Neutrophil (primary cell): ENCODE results near the gene CENPX.

Experiments
- H3K27ac ChIP-seq: fragments of 200-600 bp; sonication (generic); 2 replicates; pipeline ENCODE4 v1.5.1; 2016; ENCODE audit warnings: mild to moderate bottlenecking, moderate library complexity
- H3K27me3 ChIP-seq: fragments of 200-600 bp; sonication (generic); 2 replicates; pipeline ENCODE4 v1.6.0; 2016; ENCODE audit warnings: mild to moderate bottlenecking
- H3K36me3 ChIP-seq: fragments of 200-600 bp; sonication (generic); 2 replicates; pipeline ENCODE4 v1.5.1; 2017
- H3K4me1 ChIP-seq, 2 experiments: fragments of 200-600 bp in 1 of 2; sonication (generic) in 1 of 2; 1 replicate in 1 of 2; 2 replicates in 1 of 2; pipeline versions ENCODE4 v1.5.1 to v1.6.1; 2013 to 2016; ENCODE audit warnings: low read depth in 1 of 2, low read length in 1 of 2, mild to moderate bottlenecking in 1 of 2, moderate library complexity in 1 of 2; ENCODE audit not compliant: control insufficient read depth in 1 of 2, insufficient read depth in 1 of 2
- H3K4me3 ChIP-seq, 2 experiments: fragments of 200-600 bp in 1 of 2; sonication (generic) in 1 of 2; 1 replicate in 1 of 2; 2 replicates in 1 of 2; pipeline ENCODE4 v1.5.1; 2013 to 2016; ENCODE audit warnings: low read depth in 1 of 2, low read length in 1 of 2, mild to moderate bottlenecking in 1 of 2, moderate library complexity in 1 of 2
- H3K9me3 ChIP-seq: fragments of 200-600 bp; sonication (generic); 2 replicates; pipeline ENCODE4 v1.5.1; 2016
- TF ChIP-seq, protein P1 (sequence below): fragments of 200-600 bp; sonication (generic); IDR thresholded peaks from 2 replicates; pipeline ENCODE4 v1.5.1; 2016; ENCODE audit warnings: antibody characterized with exemption

CENPX gene

DNA sequence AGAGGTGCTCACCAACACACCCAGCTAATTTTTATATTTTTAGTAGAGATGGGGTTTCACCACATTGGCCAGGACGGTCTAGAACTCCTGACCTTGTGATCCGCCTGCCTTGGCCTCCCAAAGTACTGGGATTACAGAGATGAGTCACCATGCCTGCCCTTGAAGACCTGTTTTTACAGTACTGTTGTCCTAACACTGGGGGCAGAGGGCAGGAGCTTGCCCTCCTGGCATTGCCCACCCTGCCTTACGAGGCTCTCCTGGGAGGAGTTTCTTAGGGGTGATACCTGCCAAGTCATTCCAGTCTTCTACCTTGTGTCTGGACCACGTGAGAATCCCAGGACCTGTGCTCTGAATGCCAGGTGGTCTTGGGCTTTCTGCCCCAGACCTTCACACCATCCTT lies 42.6 kb downstream of the CENPX start:
- Histone ChIP-seq H3K27ac (no peak overlapping the region), H3K4me3 (no peak overlapping the region), H3K4me1 (peaks cover 24 to 28% of the 10 kb centered on the region in 2 experiments), H3K36me3 (peaks cover 12% of the 10 kb centered on the region), H3K27me3 (peaks cover 8% of the 10 kb centered on the region), H3K9me3 (no peaks in the 10 kb centered on the region)
- TF ChIP-seq, protein P1, sequence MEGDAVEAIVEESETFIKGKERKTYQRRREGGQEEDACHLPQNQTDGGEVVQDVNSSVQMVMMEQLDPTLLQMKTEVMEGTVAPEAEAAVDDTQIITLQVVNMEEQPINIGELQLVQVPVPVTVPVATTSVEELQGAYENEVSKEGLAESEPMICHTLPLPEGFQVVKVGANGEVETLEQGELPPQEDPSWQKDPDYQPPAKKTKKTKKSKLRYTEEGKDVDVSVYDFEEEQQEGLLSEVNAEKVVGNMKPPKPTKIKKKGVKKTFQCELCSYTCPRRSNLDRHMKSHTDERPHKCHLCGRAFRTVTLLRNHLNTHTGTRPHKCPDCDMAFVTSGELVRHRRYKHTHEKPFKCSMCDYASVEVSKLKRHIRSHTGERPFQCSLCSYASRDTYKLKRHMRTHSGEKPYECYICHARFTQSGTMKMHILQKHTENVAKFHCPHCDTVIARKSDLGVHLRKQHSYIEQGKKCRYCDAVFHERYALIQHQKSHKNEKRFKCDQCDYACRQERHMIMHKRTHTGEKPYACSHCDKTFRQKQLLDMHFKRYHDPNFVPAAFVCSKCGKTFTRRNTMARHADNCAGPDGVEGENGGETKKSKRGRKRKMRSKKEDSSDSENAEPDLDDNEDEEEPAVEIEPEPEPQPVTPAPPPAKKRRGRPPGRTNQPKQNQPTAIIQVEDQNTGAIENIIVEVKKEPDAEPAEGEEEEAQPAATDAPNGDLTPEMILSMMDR: no peak

DNA sequence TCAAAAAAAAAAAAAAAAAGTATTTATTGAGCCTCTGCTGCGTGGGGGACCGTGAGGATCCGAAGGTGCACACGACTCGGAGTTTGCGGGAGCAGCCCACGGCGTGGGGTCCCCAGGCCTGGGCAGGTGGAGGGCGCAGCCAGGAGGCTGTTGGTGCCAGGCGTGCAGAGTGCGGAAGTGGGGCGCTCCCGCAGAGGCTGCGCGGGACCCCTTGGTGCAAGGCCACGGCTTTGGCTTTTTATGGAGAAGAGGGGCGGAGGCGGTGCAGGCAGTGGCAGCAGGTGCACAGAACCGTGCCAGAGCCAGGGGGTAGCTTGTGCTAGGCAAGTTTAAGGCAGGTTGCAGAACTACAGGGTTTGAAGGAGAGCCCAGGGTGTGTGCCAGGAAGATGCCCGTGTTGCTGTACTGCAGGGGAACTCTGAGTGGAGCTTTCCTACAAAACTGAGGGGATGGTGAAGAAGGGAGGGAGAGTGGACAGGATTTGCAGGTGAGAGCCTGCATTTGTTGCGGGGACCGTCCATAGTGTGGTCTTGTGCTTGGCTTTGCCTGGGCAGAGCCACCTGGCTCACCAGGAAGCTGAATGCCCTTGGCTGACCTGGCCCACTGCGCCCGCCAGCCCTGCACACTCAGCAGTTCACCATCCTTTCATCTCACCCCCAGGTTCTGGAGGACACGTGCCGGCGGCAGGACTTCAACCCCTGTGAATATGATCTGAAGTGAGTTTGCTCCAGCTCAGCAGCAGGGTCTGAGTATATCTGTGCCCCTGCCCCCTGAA lies 44.0 kb downstream of the CENPX start:
- H3K27me3 ChIP-seq: peaks cover 11% of the 10 kb centered on the region
- H3K36me3 ChIP-seq: no peaks in the 10 kb centered on the region
- no peaks in the 10 kb centered on the region for H3K9me3 ChIP-seq
- TF ChIP-seq, protein P1: no peak
- peak overlapping the region in 1 of 2 experiments; percentile 78 for H3K4me3 ChIP-seq
- no peak overlapping the region for H3K27ac ChIP-seq
- peaks cover 29 to 34% of the 10 kb centered on the region in 2 experiments for H3K4me1 ChIP-seq

- Histone ChIP-seq H3K27ac (peak within 1 kb of the TSS; percentile 93), H3K36me3 (no peaks in the 10 kb centered on the region), H3K4me3 (peak within 1 kb of the TSS; percentile 78 to 83), H3K4me1 (peaks cover 29 to 34% of the 10 kb centered on the region in 2 experiments), H3K9me3 (no peaks in the 10 kb centered on the region), H3K27me3 (peaks cover 11% of the 10 kb centered on the region)
- TF ChIP-seq, protein P1: peak; percentile 45
These were observed 45.4 kb downstream of the CENPX start, which contains the start of gene ASPSCR1 for GRCh38 chr17:81977211-81977808. Gene ASPSCR1 (plus strand): TSS chr17:81977629. CDS start chr17:81977647, 18 bp downstream.

GRCh38 chr17:81976332-81977210 lies 46.1 kb downstream of the CENPX start:
- H3K36me3 ChIP-seq: no peaks in the 10 kb centered on the region
- H3K9me3 ChIP-seq: no peaks in the 10 kb centered on the region
- H3K4me1 ChIP-seq: peaks cover 29 to 34% of the 10 kb centered on the region in 2 experiments
- peak overlapping the region; percentile 78 to 83 for H3K4me3 ChIP-seq
- peaks cover 14% of the 10 kb centered on the region for H3K27me3 ChIP-seq
- peak overlapping the region; percentile 93 for H3K27ac ChIP-seq
- TF ChIP-seq, protein P1: no peak

GRCh38 chr17:81973432-81973831 lies 49.2 kb downstream of the CENPX start:
- Histone ChIP-seq H3K36me3 (no peaks in the 10 kb centered on the region), H3K27ac (no peak overlapping the region), H3K4me3 (no peak overlapping the region), H3K27me3 (peaks cover 26% of the 10 kb centered on the region), H3K4me1 (peaks cover 20 to 26% of the 10 kb centered on the region in 2 experiments), H3K9me3 (no peaks in the 10 kb centered on the region)
- TF ChIP-seq, protein P1: no peak
